T-helper 22 cell (primary cell): ENCODE measurements around the gene GPR173.

Source experiments
- DNase-seq: peaks from one replicate; pipeline ENCODE4 v3.0.0-alpha.2; 2020; ENCODE audit warnings: low read depth

Gene GPR173

GRCh38 chrX:53048169-53049126 lies at the start of gene GPR173:
TSS of gene GPR173 (plus strand) at chrX:53048789. CDS start at chrX:53076622, 27,833 bp downstream.
- DNase-seq: no peak

- DNase-seq: no peak
Observed at GRCh38 chrX:53000447-53001135, 48.0 kb upstream of the GPR173 start.

- no peak for DNase-seq
Observed at GRCh38 chrX:53001958-53002357, 46.6 kb upstream of the GPR173 start.

- DNase-seq: no peak
Observed at GRCh38 chrX:53003111-53003510, 45.5 kb upstream of the GPR173 start.

- DNase-seq: no peak
Observed at GRCh38 chrX:53004038-53004437, 44.6 kb upstream of the GPR173 start.

GRCh38 chrX:53004811-53005210 lies 43.8 kb upstream of the GPR173 start:
- DNase-seq: no peak

- DNase-seq: no peak
Observed at GRCh38 chrX:53005327-53005726, 43.3 kb upstream of the GPR173 start.

- DNase-seq: no peak
Observed at GRCh38 chrX:53009032-53009431, 39.6 kb upstream of the GPR173 start.

GRCh38 chrX:53013291-53013690 lies 35.3 kb upstream of the GPR173 start:
- no peak for DNase-seq

- no peak for DNase-seq
Observed at GRCh38 chrX:53018627-53019026, 30.0 kb upstream of the GPR173 start.

- DNase-seq: no peak
Observed at GRCh38 chrX:53022381-53022780, 26.2 kb upstream of the GPR173 start.

- no peak for DNase-seq
Observed at GRCh38 chrX:53028678-53029077, 19.9 kb upstream of the GPR173 start.

GRCh38 chrX:53031380-53031779 lies 17.2 kb upstream of the GPR173 start:
- no peak for DNase-seq

- DNase-seq: no peak
Observed at GRCh38 chrX:53036149-53036548, 12.4 kb upstream of the GPR173 start.

- no peak for DNase-seq
Observed at GRCh38 chrX:53039236-53039635, 9.4 kb upstream of the GPR173 start.

GRCh38 chrX:53044995-53045394 lies 3.6 kb upstream of the GPR173 start:
- no peak for DNase-seq

GRCh38 chrX:53047228-53047627 lies 1.4 kb upstream of the GPR173 start:
- DNase-seq: no peak

GRCh38 chrX:53049127-53049517 lies 533 bp downstream of the GPR173 start:
- no peak for DNase-seq

- DNase-seq: no peak
Observed at GRCh38 chrX:53050841-53051240, 2.3 kb downstream of the GPR173 start.

GRCh38 chrX:53055244-53055849 lies 6.8 kb downstream of the GPR173 start:
- DNase-seq: no peak

GRCh38 chrX:53056292-53056691 lies 7.7 kb downstream of the GPR173 start:
- no peak for DNase-seq

GRCh38 chrX:53065104-53065503 lies 16.5 kb downstream of the GPR173 start:
- no peak for DNase-seq

- no peak for DNase-seq
Observed at GRCh38 chrX:53071064-53071463, 22.5 kb downstream of the GPR173 start.
